AG10803 (cell line): ENCODE measurements around the gene CSH2.
A peak's percentile ranks its signal among the peaks of the same experiment; 100 is the strongest.
"Not testable (repeated sequence)": the region's sequence is repeated elsewhere in the genome, so short reads cannot be mapped to it uniquely, and the experiment has no call there.

Experiments used
- DNase-seq: peaks from one replicate; pipeline ENCODE4 v3.0.0; 2010; ENCODE audit warnings: low read depth
- H3K4me3 ChIP-seq: 2 replicates; pipeline ENCODE4 v1.5.1; 2011; ENCODE audit warnings: mild to moderate bottlenecking, low read length, control low read depth
- CTCF ChIP-seq: conservative IDR thresholded peaks from 2 replicates; pipeline ENCODE4 v1.5.1; 2011; ENCODE audit warnings: mild to moderate bottlenecking, low read length, control low read depth, inconsistent platforms

CSH2 gene

GRCh38 chr17:63896524-63897354 is 23.3 kb upstream of the CSH2 start, which contains the start of gene CSH1:
CSH1 (minus strand) TSS chr17:63896574; CDS start chr17:63896511, 63 bp downstream.
- H3K4me3 ChIP-seq, DNase-seq: not testable (repeated sequence)

DNA sequence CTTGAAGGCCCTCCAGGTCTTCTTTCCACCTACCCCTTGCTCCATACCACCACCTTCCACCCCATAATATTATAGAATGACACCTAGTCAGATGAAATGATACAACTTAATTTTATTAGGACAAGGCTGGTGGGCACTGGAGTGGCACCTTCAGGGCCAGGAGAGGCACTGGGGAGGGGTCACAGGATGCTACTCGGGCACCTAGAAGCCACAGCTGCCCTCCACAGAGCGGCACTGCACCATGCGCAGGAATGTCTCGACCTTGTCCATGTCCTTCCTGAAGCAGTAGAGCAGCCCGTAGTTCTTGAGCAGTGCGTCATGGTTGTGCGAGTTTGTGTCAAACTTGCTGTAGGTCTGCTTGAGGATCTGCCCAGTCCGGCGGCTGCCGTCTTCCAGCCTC is 21.3 kb upstream of the CSH2 start:
- not testable (repeated sequence) for DNase-seq, H3K4me3 ChIP-seq

- DNase-seq, H3K4me3 ChIP-seq: not testable (repeated sequence)
These were observed 20.5 kb upstream of the CSH2 start for GRCh38 chr17:63894021-63894420.

DNA sequence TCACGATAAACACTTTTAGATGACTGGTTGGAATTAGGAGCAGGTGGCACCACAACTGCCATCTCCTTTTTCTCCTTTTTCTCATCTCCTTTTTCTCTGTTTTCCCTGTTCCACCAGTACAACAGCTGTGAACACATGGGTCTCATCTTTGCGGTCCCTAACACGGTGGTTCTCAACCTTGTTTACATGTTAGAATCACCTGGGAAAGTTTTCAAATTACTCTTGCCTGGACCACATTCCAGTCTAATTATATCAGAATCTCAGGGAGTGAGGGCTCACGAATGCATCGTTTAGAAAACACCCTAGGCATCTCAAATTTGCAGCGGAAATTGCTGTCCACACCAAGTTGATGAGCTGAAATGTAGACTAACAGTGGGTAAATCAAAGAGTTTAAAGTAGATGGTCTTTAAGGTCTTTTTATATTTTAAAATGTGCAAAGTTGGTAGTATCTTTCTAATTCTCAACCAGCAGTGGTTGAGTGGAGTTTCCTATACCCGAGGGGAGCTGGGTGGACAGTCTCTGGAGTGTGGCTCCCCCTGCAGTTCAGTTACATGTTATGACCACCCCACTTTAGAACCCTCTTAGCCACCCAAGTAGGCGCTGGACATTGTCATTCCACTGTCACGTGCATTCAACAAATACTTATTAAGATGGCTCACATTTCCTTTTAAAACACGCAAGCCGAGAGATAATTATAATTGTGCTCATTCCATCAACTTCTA is 19.0 kb upstream of the CSH2 start:
- not testable (repeated sequence) for H3K4me3 ChIP-seq, DNase-seq
- TF ChIP-seq CTCF, result peak; percentile 22

DNA sequence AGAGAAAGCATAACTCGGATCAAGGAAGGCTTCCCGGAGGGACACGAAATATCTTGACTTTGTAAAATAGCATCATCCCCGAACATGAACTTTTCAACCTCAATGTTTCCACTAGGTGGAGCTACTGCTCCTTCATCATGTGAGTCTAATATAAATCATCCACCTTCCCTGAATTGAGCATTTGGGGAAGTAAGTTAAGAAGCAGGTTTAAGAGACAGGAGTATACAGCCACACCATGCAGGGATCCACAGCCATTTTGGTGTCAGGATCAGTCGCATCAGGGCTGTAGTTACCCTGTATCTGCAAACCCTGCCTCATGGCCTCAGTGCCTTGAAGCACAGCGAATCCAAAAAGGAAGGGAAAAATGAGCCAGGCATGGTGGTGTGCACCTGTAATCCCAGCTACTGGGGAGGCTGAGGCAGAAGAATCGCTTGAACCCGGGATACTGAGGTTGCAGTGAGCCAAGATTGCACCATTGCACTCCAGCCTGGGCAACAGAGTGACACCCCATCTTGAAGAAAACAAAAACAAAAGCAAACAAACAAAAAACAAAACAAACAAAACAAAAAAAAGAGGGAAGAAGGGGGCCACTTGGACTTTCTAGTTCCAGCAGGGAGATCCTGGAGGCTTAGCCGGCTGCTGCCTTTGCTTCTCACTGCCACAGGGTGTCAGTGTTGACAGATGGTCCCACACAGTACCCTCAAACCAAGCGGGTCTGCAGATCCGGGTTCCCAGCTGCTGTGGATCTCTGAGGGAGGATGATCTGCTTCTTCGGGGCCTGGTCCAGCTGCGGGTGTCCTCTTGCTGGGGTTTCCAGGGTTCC is 15.8 kb upstream of the CSH2 start:
- not testable (repeated sequence) for H3K4me3 ChIP-seq
- peak; percentile 43 for DNase-seq
- peak; percentile 57 for TF ChIP-seq CTCF

DNA sequence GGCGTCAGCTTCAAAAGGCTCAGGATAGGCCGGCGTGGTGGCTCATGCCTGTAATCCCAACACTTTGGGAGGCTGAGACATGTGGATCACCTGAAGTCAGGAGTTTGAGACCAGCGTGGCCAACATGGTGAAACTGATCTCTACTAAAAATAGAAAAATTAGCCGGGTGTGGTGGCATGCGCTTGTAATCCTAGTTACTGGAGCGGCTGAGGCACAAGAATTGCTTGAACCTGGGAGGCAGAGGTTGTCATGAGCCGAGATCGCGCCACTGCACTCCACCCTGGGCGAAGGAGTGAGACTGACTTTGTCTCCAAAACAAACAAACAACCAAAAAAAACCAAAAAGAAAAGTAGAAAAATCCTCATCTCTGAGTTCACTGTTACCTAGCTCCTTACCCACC is 11.6 kb upstream of the CSH2 start:
- DNase-seq, H3K4me3 ChIP-seq: not testable (repeated sequence)

GRCh38 chr17:63882626-63883126 is 9.2 kb upstream of the CSH2 start:
- not testable (repeated sequence) for DNase-seq, H3K4me3 ChIP-seq

- DNase-seq, result peak; percentile 36
- peak; percentile 66 for TF ChIP-seq CTCF
- no peak within 1 kb of the TSS for H3K4me3 ChIP-seq
These were observed 8.6 kb upstream of the CSH2 start, which contains the start of gene GH2 for GRCh38 chr17:63881935-63882601. GH2 (minus strand) TSS chr17:63881944; CDS start chr17:63881801, 143 bp downstream.

GRCh38 chr17:63881337-63881736 is 7.9 kb upstream of the CSH2 start:
- 0 out of 2 replicates have a peak, but pooled peaks have one; percentile 20 for TF ChIP-seq CTCF
- not testable (repeated sequence) for H3K4me3 ChIP-seq, DNase-seq
